SH-SY5Y (cell line): ENCODE measurements around the gene TRIM4.

ENCODE experiments used
- GATA2 ChIP-seq: IDR thresholded peaks from 2 replicates; pipeline ENCODE4 v1.6.1; 2011; ENCODE audit warnings: mild to moderate bottlenecking, low read depth, low read length
- GATA3 ChIP-seq: IDR thresholded peaks from 2 replicates; pipeline ENCODE4 v1.6.1; 2011; ENCODE audit warnings: low read depth, mild to moderate bottlenecking, low read length, moderate library complexity

DNA sequence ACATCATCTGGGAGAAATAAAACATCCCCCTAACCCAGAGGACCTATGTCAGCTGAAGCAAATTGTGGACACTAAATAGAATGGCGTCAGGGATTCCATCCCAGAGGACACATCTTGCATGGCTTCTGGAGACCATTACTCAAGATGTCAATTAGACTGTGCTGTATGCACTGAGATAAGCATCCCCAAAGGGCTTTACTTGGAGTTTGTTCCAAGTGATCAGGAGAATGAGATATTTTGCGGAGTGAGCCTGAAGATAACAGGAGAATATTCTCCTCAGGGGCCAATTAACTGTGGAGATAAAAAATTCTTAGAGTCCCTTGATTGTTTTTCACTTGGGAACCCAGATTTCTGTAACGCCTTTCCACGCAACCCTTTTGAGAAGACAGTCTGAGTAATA lies 38.0 kb downstream of the TRIM4 start:
- no peak for TF ChIP-seq GATA2
- TF ChIP-seq GATA3, result no peak
